Ovary (tissue), 9 donors: ENCODE data around the gene AMBRA1. TPM values are rescaled to one million over a fixed set of nuclear protein-coding genes. Genes with fewer than 3 reads are reported as not detected.

Experiments
- DNase-seq, 5 donors: peaks; one replicate each; pipeline ENCODE4 v3.0.0-alpha.2; 2019 to 2020
- H3K27ac ChIP-seq, 2 donors: fragments of 200-600 bp; one replicate each; pipeline versions ENCODE4 v1.5.1 to v1.8.0; 2019 to 2022
- H3K27me3 ChIP-seq: fragments of 200-600 bp; one replicate; pipeline ENCODE4 v1.8.0; 2022
- H3K36me3 ChIP-seq: fragments of 200-600 bp; sonication (generic); one replicate; pipeline ENCODE4 v1.5.1; 2019
- H3K4me1 ChIP-seq: one replicate; pipeline ENCODE4 v1.8.1; 2013; ENCODE audit warnings: mild to moderate bottlenecking, moderate library complexity; ENCODE audit not compliant: insufficient read depth
- H3K4me3 ChIP-seq: fragments of 200-600 bp; sonication (generic); one replicate; pipeline ENCODE4 v1.5.1; 2017
- H3K9me3 ChIP-seq, 2 donors: fragments of 200-600 bp in 1 of 2; sonication (generic) in 1 of 2; one replicate each; pipeline versions ENCODE4 v1.5.1 to v1.8.1; 2013 to 2019; ENCODE audit warnings: mild to moderate bottlenecking in 1 of 2, moderate library complexity in 1 of 2
- EP300 ChIP-seq: sonication (generic); formaldehyde crosslinking; IDR thresholded peaks from one replicate; pipeline ENCODE4 v1.6.1; 2017; ENCODE audit warnings: antibody characterized with exemption
- WGBS, 3 donors: extraction: QIAGEN DNeasy Blood & Tissue Kit in 1 of 3; methylation state at CpG; one replicate each; pipeline versions ENCODE4 v1.1.5 to v1.1.7; 2013 to 2017; 5-methylcytosine and 5-hydroxymethylcytosine counted together
- intact Hi-C, 4 donors: fragments of 100-400 bp; cut with DNase I; formaldehyde crosslinking; loops; one replicate each; pipeline versions ENCODE4 v1.11.0 to v1.15.1; 2022 to 2023
- microRNA-seq, 3 donors: library from miRNA; unstranded; fragments of <30 nt; microRNA quantifications; one replicate each; pipeline versions ENCODE4 to v1.2.0, GENCODE V29; 2019 to 2020
- polyA plus RNA-seq, 2 donors: library from polyadenylated mRNA; stranded (reverse); fragments of 200-250 nt in 1 of 2; fragments of 350-450 nt in 1 of 2; fragmentation: Illumina TruSeq in 1 of 2; extraction: RNeasy Lipid Tissue Mini Kit (QIAGEN cat#74804) in 1 of 2; gene quantifications; one replicate each; pipeline ENCODE4 v1.2.3, GENCODE V29; 2013 to 2014
- small RNA-seq: library from RNA; depleted of rRNA; stranded (forward); fragments of <200 nt; gene quantifications from one replicate; pipeline ENCODE3, GENCODE V24; 2016
- total RNA-seq, 7 donors: library from RNA; depleted of rRNA in 2 of 7; stranded (reverse); fragments of >200 nt in 2 of 7; fragmentation: NEBNext Ultra II Directional in 3 of 7; extraction: Animal tissue kit (Norgen Biotek cat#: 25700) in 3 of 7; gene quantifications; one replicate each; pipeline versions ENCODE4 v1.1.0 to v1.2.4, GENCODE V29; 2016 to 2023
- TF ChIP-seq, protein P1 (sequence below), 3 donors: fragments of 450-650 bp in 2 of 3; fragments of 200-600 bp in 1 of 3; IDR thresholded peaks; one replicate each; pipeline versions ENCODE4 v1.5.1 to v1.8.0; 2016 to 2022; ENCODE audit warnings: antibody characterized with exemption in 3 of 3, mild to moderate bottlenecking in 1 of 3
- donor health status: DM: no; HTN: no; CAD: no; lungs with moderate emphysema.
- donor health status: DM: no; HTN: no; CAD: no.
- donor health status: Bipolar disorder and iron deficiency.
- donor health status: DM: yes; HTN: yes; CAD: no.
- donor health status: DM: no; HTN: no; CAD: no.
- donor health status: DM: yes; HTN: yes; CAD: no.

Gene AMBRA1
- total and polyA plus RNA-seq, 9 donors: 18.7 to 38.1 (median 30.1) TPM

DNA sequence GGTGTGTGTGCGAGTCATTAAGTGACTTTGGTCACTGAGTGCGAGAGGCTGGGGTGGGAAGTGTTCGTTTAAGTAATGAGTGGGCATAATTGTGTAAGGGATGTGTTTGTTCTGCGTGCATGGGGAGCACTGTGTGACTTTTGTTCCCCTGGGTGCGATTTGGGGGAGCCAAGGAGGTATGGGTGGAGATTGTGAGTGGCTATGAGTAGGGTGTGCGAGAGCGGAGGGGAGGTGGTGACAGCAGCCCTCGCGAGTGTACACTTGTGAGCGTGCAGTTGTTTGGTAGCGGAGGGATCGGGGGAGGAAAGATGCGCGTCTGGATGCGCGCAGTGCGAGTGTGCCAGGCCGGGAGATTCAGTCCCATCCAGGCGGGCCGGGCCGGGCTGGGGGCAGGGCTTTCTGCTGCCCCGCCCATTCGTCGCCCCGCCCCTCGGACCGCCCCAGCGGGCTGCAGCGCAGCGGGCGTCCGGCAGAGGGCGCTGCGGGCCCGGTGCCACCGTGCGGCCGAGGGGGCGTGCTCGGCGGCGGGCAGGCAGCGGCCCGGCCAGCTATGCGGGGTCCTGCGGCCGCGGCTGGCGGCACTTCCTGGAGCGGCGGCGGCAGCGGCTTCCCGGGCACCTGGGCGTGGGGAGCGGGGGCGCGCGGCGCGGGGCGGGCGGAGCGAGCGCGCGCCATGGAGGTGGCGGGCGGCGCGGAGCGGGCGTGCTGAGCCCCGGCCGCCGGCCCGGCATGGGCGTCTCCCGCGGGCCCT, 246.8 kb downstream of the AMBRA1 start, which contains the start of gene DGKZ:
Gene DGKZ, plus strand, starts transcription at position 578 of the 751 bp plus-strand sequence. CDS start 197 bp downstream, outside the sequence.
- 6 to 14% (median 11%) methylated on average over 22 to 80 of the region's 80 CpGs for WGBS, 3 donors
- no peak for TF ChIP-seq EP300
- TF ChIP-seq, protein P1, sequence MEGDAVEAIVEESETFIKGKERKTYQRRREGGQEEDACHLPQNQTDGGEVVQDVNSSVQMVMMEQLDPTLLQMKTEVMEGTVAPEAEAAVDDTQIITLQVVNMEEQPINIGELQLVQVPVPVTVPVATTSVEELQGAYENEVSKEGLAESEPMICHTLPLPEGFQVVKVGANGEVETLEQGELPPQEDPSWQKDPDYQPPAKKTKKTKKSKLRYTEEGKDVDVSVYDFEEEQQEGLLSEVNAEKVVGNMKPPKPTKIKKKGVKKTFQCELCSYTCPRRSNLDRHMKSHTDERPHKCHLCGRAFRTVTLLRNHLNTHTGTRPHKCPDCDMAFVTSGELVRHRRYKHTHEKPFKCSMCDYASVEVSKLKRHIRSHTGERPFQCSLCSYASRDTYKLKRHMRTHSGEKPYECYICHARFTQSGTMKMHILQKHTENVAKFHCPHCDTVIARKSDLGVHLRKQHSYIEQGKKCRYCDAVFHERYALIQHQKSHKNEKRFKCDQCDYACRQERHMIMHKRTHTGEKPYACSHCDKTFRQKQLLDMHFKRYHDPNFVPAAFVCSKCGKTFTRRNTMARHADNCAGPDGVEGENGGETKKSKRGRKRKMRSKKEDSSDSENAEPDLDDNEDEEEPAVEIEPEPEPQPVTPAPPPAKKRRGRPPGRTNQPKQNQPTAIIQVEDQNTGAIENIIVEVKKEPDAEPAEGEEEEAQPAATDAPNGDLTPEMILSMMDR (IDR thresholded peaks at IDR 0.05): peak in 2 of 3 donors; percentile 99
- peak; percentile 83 to 94 (median 88) for DNase-seq
- Histone ChIP-seq H3K9me3 (no peaks in the 10 kb centered on the region), H3K4me1 (peaks cover 21% of the 10 kb centered on the region), H3K27me3 (no peaks in the 10 kb centered on the region), H3K36me3 (no peaks in the 10 kb centered on the region), H3K4me3 (peak within 1 kb of the TSS; percentile 70), H3K27ac (no peak within 1 kb of the TSS)
- intact Hi-C loops: no loop called here

Small RNAs within 50 kb of the gene (microRNA-seq; reads per million reads assigned to microRNA genes)
- gene MIR3160-1 (0 reads per million in 3 donors), gene MIR3160-2 (0 reads per million in 3 donors), gene MIR4688 (0 reads per million in 3 donors)

Small RNAs within 50 kb of the gene (small RNA-seq; reads per million reads assigned to genes)
- gene MIR3160-1 (not detected), gene MIR4688 (not detected)

Other genes starting within 250 kb of the AMBRA1 start
- 10 to 100 TPM; 18.8 to 46.0 (median 29.4) TPM for gene DGKZ, start 246.6 kb downstream of the AMBRA1 start, total RNA-seq
- 10 to 100 TPM in 1 of 2 donors, 1 to 10 TPM in 1; 8.9 to 26.1 TPM for gene DGKZ, start 246.6 kb downstream of the AMBRA1 start, polyA plus RNA-seq
- gene MDK, start 212.4 kb downstream of the AMBRA1 start, total RNA-seq: 100 to 1,000 TPM; 282 to 634 (median 411) TPM
- gene MDK, start 212.4 kb downstream of the AMBRA1 start, polyA plus RNA-seq: 100 to 1,000 TPM; 211 to 509 TPM
- gene CHRM4, start 202.2 kb downstream of the AMBRA1 start, total RNA-seq: under 1 TPM in 5 of 7 donors, not detected in 2; 0.18 to 0.42 (median 0.23) TPM
- under 1 TPM in 1 of 2 donors, not detected in 1; 0.16 TPM for gene CHRM4, start 202.2 kb downstream of the AMBRA1 start, polyA plus RNA-seq
- 1 to 10 TPM; 1.4 to 4.9 (median 3.2) TPM for gene HARBI1, start 23.2 kb upstream of the AMBRA1 start, total RNA-seq
- gene HARBI1, start 23.2 kb upstream of the AMBRA1 start, polyA plus RNA-seq: 1 to 10 TPM; 1.3 to 2.2 TPM
- 10 to 100 TPM; 41.8 to 60.1 (median 54.5) TPM for gene ATG13, start 23.5 kb upstream of the AMBRA1 start, total RNA-seq
- 100 to 1,000 TPM in 1 of 2 donors, 10 to 100 TPM in 1; 37.2 to 119 TPM for gene ATG13, start 23.5 kb upstream of the AMBRA1 start, polyA plus RNA-seq
- 10 to 100 TPM; 24.1 to 95.9 (median 74.9) TPM for gene ARHGAP1, start 106.6 kb upstream of the AMBRA1 start, total RNA-seq
- gene ARHGAP1, start 106.6 kb upstream of the AMBRA1 start, polyA plus RNA-seq: 10 to 100 TPM; 36.2 to 50.7 TPM
- gene ZNF408, start 107.0 kb upstream of the AMBRA1 start, total RNA-seq: 10 to 100 TPM in 1 of 7 donors, 1 to 10 TPM in 6; 4.7 to 11.6 (median 7.8) TPM
- 1 to 10 TPM; 1.4 to 8.0 TPM for gene ZNF408, start 107.0 kb upstream of the AMBRA1 start, polyA plus RNA-seq
- under 1 TPM in 4 of 7 donors, not detected in 3; 0.12 to 1.00 (median 0.37) TPM for gene F2, start 125.2 kb upstream of the AMBRA1 start, total RNA-seq
- under 1 TPM; 0.10 to 0.30 TPM for gene F2, start 125.2 kb upstream of the AMBRA1 start, polyA plus RNA-seq